WTC11 (cell line): ENCODE data around the gene LRRC8A. TPM values are rescaled to one million over a fixed set of nuclear protein-coding genes. Genes with fewer than 3 reads are reported as not detected.
"Not testable (repeated sequence)": the region's sequence is repeated elsewhere in the genome, so short reads cannot be mapped to it uniquely, and the experiment has no call there.

Experiments used
- ATAC-seq: fragments of 200-7000 bp; cut with Tn5 transposase; 2 replicates; pipeline ENCODE4 v1.10.0; 2021; ENCODE audit warnings: mild to moderate bottlenecking, moderate library complexity
- CTCF ChIA-PET: fragments of 300-600 bp; sonication (Branson Sonifier 250); formaldehyde crosslinking; loops from one replicate; lab custom pipeline; 2021; ENCODE audit warnings: antibody characterized with exemption; lab: Charles Lee
- POLR2A ChIA-PET: fragments of 350-600 bp; sonication (Branson Sonifier 250); formaldehyde crosslinking; loops from one replicate; lab custom pipeline; 2021; ENCODE audit warnings: antibody characterized with exemption; lab: Charles Lee
- DNase-seq: peaks from one replicate; pipeline ENCODE4 v3.0.0; 2021; ENCODE audit warnings: low spot score
- H3K27ac Mint-ChIP-seq: 2 replicates; pipeline ENCODE4 v1.8.0; 2021; ENCODE audit warnings: mixed read lengths
- H3K27me3 Mint-ChIP-seq: 2 replicates; pipeline ENCODE4 v1.8.0; 2021; ENCODE audit warnings: low read depth, mild to moderate bottlenecking, moderate library complexity, mixed read lengths
- H3K36me3 Mint-ChIP-seq: 2 replicates; pipeline ENCODE4 v1.8.0; 2021; ENCODE audit warnings: mixed read lengths
- H3K4me1 Mint-ChIP-seq: 2 replicates; pipeline ENCODE4 v1.8.0; 2022; ENCODE audit warnings: mixed read lengths
- H3K4me3 Mint-ChIP-seq: 2 replicates; pipeline ENCODE4 v1.8.0; 2021; ENCODE audit warnings: mild to moderate bottlenecking, moderate library complexity, mixed read lengths
- H3K9me3 Mint-ChIP-seq: 2 replicates; pipeline ENCODE4 v1.8.0; 2021; ENCODE audit warnings: mixed read lengths
- ARID4B ChIP-seq: sonication (generic); formaldehyde crosslinking; IDR thresholded peaks from 2 replicates; pipeline ENCODE4 v1.8.0; 2023; ENCODE audit warnings: missing genetic modification reagents, mild to moderate bottlenecking, borderline replicate concordance
- CBFB ChIP-seq: sonication (generic); formaldehyde crosslinking; IDR thresholded peaks from 2 replicates; pipeline ENCODE4 v1.8.1; 2022; ENCODE audit warnings: mild to moderate bottlenecking, low read depth, missing genetic modification reagents
- IRF2 ChIP-seq: sonication (generic); formaldehyde crosslinking; IDR thresholded peaks from 2 replicates; pipeline ENCODE4 v1.8.0; 2022; ENCODE audit warnings: low read depth, missing genetic modification reagents, borderline replicate concordance
- ZNF317 ChIP-seq: sonication (generic); formaldehyde crosslinking; IDR thresholded peaks from 2 replicates; pipeline ENCODE4 v1.8.1; 2023; ENCODE audit warnings: low read depth, mild to moderate bottlenecking, moderate library complexity, missing genetic modification reagents, borderline replicate concordance
- total RNA-seq: library from RNA; stranded (reverse); gene quantifications from 3 replicates; pipeline ENCODE4 v1.2.3, GENCODE V29; 2021
- TF ChIP-seq, protein P1 (sequence below): sonication (generic); formaldehyde crosslinking; IDR thresholded peaks from 2 replicates; pipeline ENCODE4 v1.8.1; 2022; ENCODE audit warnings: missing genetic modification reagents, borderline replicate concordance
- TF ChIP-seq, protein P2 (sequence below): sonication (generic); formaldehyde crosslinking; IDR thresholded peaks from 2 replicates; pipeline ENCODE4 v1.8.1; 2023; ENCODE audit warnings: mild to moderate bottlenecking, missing genetic modification reagents, borderline replicate concordance
- TF ChIP-seq, protein P3 (sequence below): fragments of 250-450 bp; sonication (Bioruptor Pico); conservative IDR thresholded peaks from 2 replicates; pipeline ENCODE4 v1.9.0; 2021; ENCODE audit warnings: mild to moderate bottlenecking
- TF ChIP-seq, protein P4 (sequence below): sonication (generic); formaldehyde crosslinking; IDR thresholded peaks from 2 replicates; pipeline ENCODE4 v1.8.1; 2022; ENCODE audit warnings: low read depth, mild to moderate bottlenecking, moderate library complexity, missing genetic modification reagents, borderline replicate concordance

Gene LRRC8A
- total RNA-seq, 1 experiment from 2014 or later: 83.5 TPM

DNA sequence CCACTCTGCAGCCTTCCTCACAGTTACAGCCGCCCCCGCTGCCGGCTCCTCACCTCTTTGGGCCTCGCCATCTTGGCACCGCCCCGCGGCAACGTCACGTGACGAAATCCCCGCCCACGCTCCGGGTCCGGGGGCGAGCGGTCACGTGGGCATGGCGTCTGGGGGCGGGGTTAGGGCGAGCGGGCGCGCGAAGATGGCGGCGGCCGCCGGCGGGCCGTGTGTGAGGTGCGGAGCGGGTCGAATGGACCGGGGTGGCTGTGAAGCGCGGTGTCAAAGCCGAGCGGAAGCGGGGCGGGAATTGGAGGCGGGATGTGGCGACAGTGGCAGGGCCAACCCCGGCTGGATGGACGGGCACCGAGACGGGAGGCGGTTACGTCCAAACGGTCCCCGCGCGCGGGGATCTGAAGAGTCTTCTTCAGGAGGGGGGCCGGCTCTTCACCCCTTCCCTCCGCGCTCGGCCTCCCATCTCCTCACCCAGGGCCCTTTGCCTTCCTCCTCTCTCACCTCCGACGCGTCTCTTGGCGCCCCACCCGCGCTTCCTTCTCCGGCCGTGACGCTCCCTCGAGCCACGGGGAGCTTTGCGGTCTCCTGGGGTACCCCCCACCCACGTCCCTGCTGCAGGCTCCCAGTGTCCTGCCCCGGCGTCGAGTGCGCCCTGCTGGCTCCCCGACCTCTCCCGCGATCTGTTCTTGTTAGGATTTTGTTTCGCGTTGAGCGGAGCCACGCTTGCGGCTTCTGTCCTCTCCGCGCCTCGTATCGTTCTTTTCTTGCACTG, 65.8 kb downstream of the LRRC8A start, which contains the start of the genes DOLK and NUP188 (continued):
- TF ChIP-seq, protein P1, sequence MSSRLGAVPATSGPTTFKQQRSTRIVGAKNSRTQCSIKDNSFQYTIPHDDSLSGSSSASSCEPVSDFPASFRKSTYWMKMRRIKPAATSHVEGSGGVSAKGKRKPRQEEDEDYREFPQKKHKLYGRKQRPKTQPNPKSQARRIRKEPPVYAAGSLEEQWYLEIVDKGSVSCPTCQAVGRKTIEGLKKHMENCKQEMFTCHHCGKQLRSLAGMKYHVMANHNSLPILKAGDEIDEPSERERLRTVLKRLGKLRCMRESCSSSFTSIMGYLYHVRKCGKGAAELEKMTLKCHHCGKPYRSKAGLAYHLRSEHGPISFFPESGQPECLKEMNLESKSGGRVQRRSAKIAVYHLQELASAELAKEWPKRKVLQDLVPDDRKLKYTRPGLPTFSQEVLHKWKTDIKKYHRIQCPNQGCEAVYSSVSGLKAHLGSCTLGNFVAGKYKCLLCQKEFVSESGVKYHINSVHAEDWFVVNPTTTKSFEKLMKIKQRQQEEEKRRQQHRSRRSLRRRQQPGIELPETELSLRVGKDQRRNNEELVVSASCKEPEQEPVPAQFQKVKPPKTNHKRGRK (CRISPR knock-in tag): no peak
- TF ChIP-seq CBFB (CRISPR knock-in tag): 0 out of 2 replicates have a peak, but pooled peaks have one; percentile 23
- TF ChIP-seq, protein P2, sequence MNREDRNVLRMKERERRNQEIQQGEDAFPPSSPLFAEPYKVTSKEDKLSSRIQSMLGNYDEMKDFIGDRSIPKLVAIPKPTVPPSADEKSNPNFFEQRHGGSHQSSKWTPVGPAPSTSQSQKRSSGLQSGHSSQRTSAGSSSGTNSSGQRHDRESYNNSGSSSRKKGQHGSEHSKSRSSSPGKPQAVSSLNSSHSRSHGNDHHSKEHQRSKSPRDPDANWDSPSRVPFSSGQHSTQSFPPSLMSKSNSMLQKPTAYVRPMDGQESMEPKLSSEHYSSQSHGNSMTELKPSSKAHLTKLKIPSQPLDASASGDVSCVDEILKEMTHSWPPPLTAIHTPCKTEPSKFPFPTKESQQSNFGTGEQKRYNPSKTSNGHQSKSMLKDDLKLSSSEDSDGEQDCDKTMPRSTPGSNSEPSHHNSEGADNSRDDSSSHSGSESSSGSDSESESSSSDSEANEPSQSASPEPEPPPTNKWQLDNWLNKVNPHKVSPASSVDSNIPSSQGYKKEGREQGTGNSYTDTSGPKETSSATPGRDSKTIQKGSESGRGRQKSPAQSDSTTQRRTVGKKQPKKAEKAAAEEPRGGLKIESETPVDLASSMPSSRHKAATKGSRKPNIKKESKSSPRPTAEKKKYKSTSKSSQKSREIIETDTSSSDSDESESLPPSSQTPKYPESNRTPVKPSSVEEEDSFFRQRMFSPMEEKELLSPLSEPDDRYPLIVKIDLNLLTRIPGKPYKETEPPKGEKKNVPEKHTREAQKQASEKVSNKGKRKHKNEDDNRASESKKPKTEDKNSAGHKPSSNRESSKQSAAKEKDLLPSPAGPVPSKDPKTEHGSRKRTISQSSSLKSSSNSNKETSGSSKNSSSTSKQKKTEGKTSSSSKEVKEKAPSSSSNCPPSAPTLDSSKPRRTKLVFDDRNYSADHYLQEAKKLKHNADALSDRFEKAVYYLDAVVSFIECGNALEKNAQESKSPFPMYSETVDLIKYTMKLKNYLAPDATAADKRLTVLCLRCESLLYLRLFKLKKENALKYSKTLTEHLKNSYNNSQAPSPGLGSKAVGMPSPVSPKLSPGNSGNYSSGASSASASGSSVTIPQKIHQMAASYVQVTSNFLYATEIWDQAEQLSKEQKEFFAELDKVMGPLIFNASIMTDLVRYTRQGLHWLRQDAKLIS: peak; percentile 79; the same call in 1 of the 2 replicates
- no peak for TF ChIP-seq IRF2 (CRISPR knock-in tag)
- TF ChIP-seq, protein P3, sequence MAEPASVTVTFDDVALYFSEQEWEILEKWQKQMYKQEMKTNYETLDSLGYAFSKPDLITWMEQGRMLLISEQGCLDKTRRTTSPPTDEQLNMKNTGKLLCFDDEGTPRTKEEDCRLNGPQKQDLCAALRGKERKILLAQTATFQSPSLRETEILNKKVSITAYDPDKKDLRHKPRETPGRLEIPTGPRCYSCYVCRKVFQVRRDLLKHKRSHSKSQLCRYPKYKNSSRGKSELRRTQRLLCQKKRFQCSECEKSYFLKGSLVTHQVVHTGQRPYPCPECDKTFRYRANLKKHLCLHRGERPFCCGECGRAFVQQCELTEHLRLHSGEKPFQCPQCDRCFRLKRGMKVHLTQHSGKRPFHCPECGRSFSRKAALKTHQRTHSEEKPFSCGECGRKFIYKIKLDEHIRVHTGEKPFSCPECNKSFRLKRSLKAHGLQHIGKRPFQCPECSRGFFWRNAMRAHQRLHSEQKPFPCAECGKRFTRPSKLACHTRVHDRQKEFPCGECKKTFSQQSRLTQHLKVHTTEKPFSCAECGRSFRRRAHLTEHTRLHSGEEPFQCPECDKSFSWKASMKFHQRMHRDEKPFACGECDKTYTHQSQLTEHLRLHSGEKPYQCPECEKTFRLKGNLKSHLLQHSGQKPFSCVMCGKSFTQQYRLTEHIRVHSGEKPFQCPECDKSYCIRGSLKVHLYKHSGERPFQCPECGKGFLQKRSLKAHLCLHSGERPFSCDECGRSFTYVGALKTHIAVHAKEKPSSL (CRISPR knock-in tag): no peak
- peak; percentile 79; the same call in 1 of the 2 replicates for TF ChIP-seq ARID4B (CRISPR knock-in tag)
- TF ChIP-seq ZNF317 (CRISPR knock-in tag): no peak
- TF ChIP-seq, protein P4, sequence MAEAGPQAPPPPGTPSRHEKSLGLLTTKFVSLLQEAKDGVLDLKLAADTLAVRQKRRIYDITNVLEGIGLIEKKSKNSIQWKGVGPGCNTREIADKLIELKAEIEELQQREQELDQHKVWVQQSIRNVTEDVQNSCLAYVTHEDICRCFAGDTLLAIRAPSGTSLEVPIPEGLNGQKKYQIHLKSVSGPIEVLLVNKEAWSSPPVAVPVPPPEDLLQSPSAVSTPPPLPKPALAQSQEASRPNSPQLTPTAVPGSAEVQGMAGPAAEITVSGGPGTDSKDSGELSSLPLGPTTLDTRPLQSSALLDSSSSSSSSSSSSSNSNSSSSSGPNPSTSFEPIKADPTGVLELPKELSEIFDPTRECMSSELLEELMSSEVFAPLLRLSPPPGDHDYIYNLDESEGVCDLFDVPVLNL (CRISPR knock-in tag): peak; percentile 88; the same call in 1 of the 2 replicates

GRCh38 chr9:128961403-128961802, 79.5 kb downstream of the LRRC8A start:
- DNase-seq, H3K27ac Mint-ChIP-seq, H3K9me3 Mint-ChIP-seq, POLR2A ChIA-PET, H3K4me1 Mint-ChIP-seq, CTCF ChIA-PET, H3K27me3 Mint-ChIP-seq, H3K4me3 Mint-ChIP-seq, ATAC-seq: not testable (repeated sequence)
- peaks cover 45% of the 10 kb centered on the region for H3K36me3 Mint-ChIP-seq

Other genes with a start within 250 kb of the LRRC8A start
- 57.5 to 71.1 TPM (median 64.5 TPM) in 3 replicates for gene DYNC2I2, start 225.3 kb upstream of the LRRC8A start, total RNA-seq
- gene SET, start 192.9 kb upstream of the LRRC8A start, total RNA-seq: 1,083 to 1,129 TPM (median 1,086 TPM) in 3 replicates
- gene PKN3, start 179.6 kb upstream of the LRRC8A start, total RNA-seq: 24.1 to 28.9 TPM (median 27.5 TPM) in 3 replicates
- gene ZDHHC12, start 158.0 kb upstream of the LRRC8A start, total RNA-seq: 39.7 to 46.3 TPM (median 45.2 TPM) in 3 replicates
- 20.6 to 24.5 TPM (median 23.8 TPM) in 3 replicates for gene ZER1, start 110.2 kb upstream of the LRRC8A start, total RNA-seq
- gene TBC1D13, start 94.9 kb upstream of the LRRC8A start, total RNA-seq: 20.8 to 23.2 TPM (median 21.6 TPM) in 3 replicates
- 25.8 to 28.7 TPM (median 25.8 TPM) in 3 replicates for gene ENDOG, start 63.6 kb upstream of the LRRC8A start, total RNA-seq
- 76.8 to 79.3 TPM (median 77.5 TPM) in 3 replicates for gene SPOUT1, start 52.3 kb upstream of the LRRC8A start, total RNA-seq
- gene KYAT1, start 183 bp upstream of the LRRC8A start, total RNA-seq: 31.4 to 34.1 TPM (median 33.0 TPM) in 3 replicates
- 14.6 to 21.3 TPM (median 20.0 TPM) in 3 replicates for gene PHYHD1, start 38.8 kb downstream of the LRRC8A start, total RNA-seq
- 14.8 to 15.1 TPM (median 15.1 TPM) in 3 replicates for gene DOLK, start 65.5 kb downstream of the LRRC8A start, total RNA-seq
- gene NUP188, start 65.6 kb downstream of the LRRC8A start, total RNA-seq: 71.3 to 98.9 TPM (median 73.5 TPM) in 3 replicates
- gene SH3GLB2, start 146.2 kb downstream of the LRRC8A start, total RNA-seq: 59.7 to 65.7 TPM (median 62.9 TPM) in 3 replicates
- gene MIGA2, start 154.5 kb downstream of the LRRC8A start, total RNA-seq: 39.9 to 61.7 TPM (median 48.0 TPM) in 3 replicates
- 30.4 to 35.6 TPM (median 32.7 TPM) in 3 replicates for gene DOLPP1, start 199.0 kb downstream of the LRRC8A start, total RNA-seq
- 17.2 to 19.1 TPM (median 17.5 TPM) in 3 replicates for gene CRAT, start 228.7 kb downstream of the LRRC8A start, total RNA-seq
- gene PTPA, start 229.3 kb downstream of the LRRC8A start, total RNA-seq: 181 to 186 TPM (median 186 TPM) in 3 replicates